HepG2 (cell line): Measurements from ENCODE around the gene RNF213. TPM values are rescaled to one million over a fixed set of nuclear protein-coding genes. Genes with fewer than 3 reads are reported as not detected.

Source experiments
- ATAC-seq: fragments of 200-7000 bp; cut with Tn5 transposase; 3 replicates; pipeline ENCODE4 v1.9.1; 2020; ENCODE audit warnings: mild to moderate bottlenecking, moderate library complexity
- BruUV-seq: library from RNA; stranded (reverse); fragments of 400-500 nt; replicated peaks from 2 replicates; lab custom pipeline; 2021; lab: Mats Ljungman, UMichigan
- CTCF ChIA-PET: fragments of 300-600 bp; formaldehyde crosslinking; extraction: SDS; loops from one replicate; lab custom pipeline; 2021; ENCODE audit warnings: low total read pairs, inconsistent platforms, low intra/inter-chr PET ratio; lab: Yijun Ruan, JAX
- POLR2A ChIA-PET: fragments of 350-600 bp; sonication (Branson Sonifier 250); formaldehyde crosslinking; loops from one replicate; lab custom pipeline; 2020; ENCODE audit warnings: antibody characterized with exemption, inconsistent platforms; lab: Yijun Ruan, JAX
- DNase-seq: peaks from one replicate; pipeline ENCODE4 v3.0.0-alpha.2; 2015; ENCODE audit warnings: low spot score
- FAIRE-seq: peaks from 3 replicates; lab custom pipeline; 2011; peaks lifted over from hg19 to GRCh38; lab: Jason Lieb, UNC
- H2AFZ ChIP-seq: one replicate; pipeline ENCODE4 v1.6.1; 2011; ENCODE audit warnings: low read length, inconsistent platforms
- H3K27ac ChIP-seq: fragments of 300-600 bp; 3 replicates; pipeline ENCODE4 v1.8.0; 2011; ENCODE audit warnings: mixed run types, mild to moderate bottlenecking, mixed read lengths, low read length, inconsistent platforms; ENCODE audit not compliant: insufficient read depth; ENCODE audit errors: extremely low read length
- H3K27me3 ChIP-seq, 2 experiments: fragments of 200-600 bp in 1 of 2; 2 replicates in 1 of 2; 3 replicates in 1 of 2; pipeline versions ENCODE4 v1.6.0 to v1.8.0; 2011; ENCODE audit warnings: low read length in 2 of 2, mild to moderate bottlenecking in 2 of 2, moderate library complexity in 2 of 2, inconsistent platforms in 1 of 2; ENCODE audit not compliant: insufficient read depth in 2 of 2, control insufficient read depth in 1 of 2
- H3K36me3 ChIP-seq, 2 experiments: fragments of 200-600 bp in 1 of 2; replicated peaks in 1 of 2; 2 replicates in 1 of 2; 3 replicates in 1 of 2; pipeline versions ENCODE4 v1.5.1 to v1.8.0; 2011; ENCODE audit warnings: low read length in 2 of 2, inconsistent platforms in 1 of 2; ENCODE audit not compliant: insufficient read depth in 2 of 2, control insufficient read depth in 1 of 2
- H3K4me1 ChIP-seq: 2 replicates; pipeline ENCODE4 v1.5.1; 2012; ENCODE audit warnings: low read length, inconsistent platforms; ENCODE audit not compliant: insufficient read depth
- H3K4me2 ChIP-seq: 2 replicates; pipeline ENCODE4 v1.6.0; 2011; ENCODE audit warnings: low read depth, low read length, inconsistent platforms
- H3K4me3 ChIP-seq, 3 experiments: fragments of 200-600 bp in 1 of 3; sonication (generic), shearing (Covaris generic) in 1 of 3; replicated peaks in 1 of 3; 2 replicates each; pipeline ENCODE4 v1.5.1; 2011 to 2016; ENCODE audit warnings: low read length in 3 of 3, inconsistent platforms in 2 of 3, low read depth in 2 of 3, mild to moderate bottlenecking in 2 of 3, control low read depth in 1 of 3, mixed read lengths in 1 of 3; ENCODE audit not compliant: insufficient read depth in 1 of 3
- H3K79me2 ChIP-seq: one replicate; pipeline ENCODE4 v1.6.1; 2011; ENCODE audit warnings: low read length, inconsistent platforms; ENCODE audit not compliant: insufficient read depth
- H3K9ac ChIP-seq: 2 replicates; pipeline ENCODE4 v1.6.0; 2011; ENCODE audit warnings: mild to moderate bottlenecking, low read depth, low read length, inconsistent platforms; ENCODE audit not compliant: insufficient read depth
- H3K9me3 ChIP-seq: 2 replicates; pipeline ENCODE4 v1.5.1; 2012; ENCODE audit warnings: mild to moderate bottlenecking, low read length
- H4K20me1 ChIP-seq: 2 replicates; pipeline ENCODE4 v1.6.0; 2011; ENCODE audit warnings: inconsistent platforms, mild to moderate bottlenecking, low read length, moderate library complexity; ENCODE audit not compliant: insufficient read depth
- ARID2 ChIP-seq: sonication (generic); formaldehyde crosslinking; IDR thresholded peaks from 2 replicates; pipeline ENCODE4 v1.8.1; 2022; ENCODE audit warnings: mild to moderate bottlenecking, missing genetic modification reagents, borderline replicate concordance
- BCL6 ChIP-seq: IDR thresholded peaks from 2 replicates; pipeline ENCODE4 v1.6.1; 2016; ENCODE audit warnings: missing genetic modification reagents, missing compliant biosample characterization
- CHCHD3 ChIP-seq: sonication (generic); formaldehyde crosslinking; IDR thresholded peaks from 2 replicates; pipeline ENCODE4 v1.8.0; 2022; ENCODE audit warnings: mild to moderate bottlenecking, missing genetic modification reagents, moderate library complexity
- E2F1 ChIP-seq: sonication (generic); formaldehyde crosslinking; IDR thresholded peaks from 2 replicates; pipeline ENCODE4 v1.5.0; 2020; ENCODE audit warnings: missing genetic modification reagents
- ELF4 ChIP-seq: sonication (generic); formaldehyde crosslinking; IDR thresholded peaks from 2 replicates; pipeline ENCODE4 v1.5.0; 2020; ENCODE audit warnings: missing genetic modification reagents, mild to moderate bottlenecking, moderate library complexity, borderline replicate concordance
- ISX ChIP-seq: sonication (generic); formaldehyde crosslinking; conservative IDR thresholded peaks from 2 replicates; pipeline ENCODE4 v1.5.0; 2020; ENCODE audit warnings: missing genetic modification reagents
- MXD4 ChIP-seq: IDR thresholded peaks from 2 replicates; pipeline ENCODE4 v1.6.1; 2016; ENCODE audit warnings: mild to moderate bottlenecking, missing biosample characterization, missing genetic modification reagents
- STAT5B ChIP-seq: sonication (generic); formaldehyde crosslinking; IDR thresholded peaks from 2 replicates; pipeline ENCODE4 v1.4.0; 2020; ENCODE audit warnings: missing genetic modification reagents
- YEATS2 ChIP-seq: sonication (generic); formaldehyde crosslinking; IDR thresholded peaks from 2 replicates; pipeline ENCODE4 v1.4.0; 2020; ENCODE audit warnings: missing genetic modification reagents, borderline replicate concordance
- ZNF44 ChIP-seq: sonication (generic); formaldehyde crosslinking; IDR thresholded peaks from 2 replicates; pipeline ENCODE4 v1.5.1; 2020; ENCODE audit warnings: mild to moderate bottlenecking, missing genetic modification reagents
- ZNF460 ChIP-seq: sonication (generic); formaldehyde crosslinking; IDR thresholded peaks from 2 replicates; pipeline ENCODE4 v1.5.1; 2020; ENCODE audit warnings: missing genetic modification reagents, mild to moderate bottlenecking, borderline replicate concordance
- ZNF674 ChIP-seq: sonication (generic); formaldehyde crosslinking; IDR thresholded peaks from 2 replicates; pipeline ENCODE4 v1.5.0; 2020; ENCODE audit warnings: low read depth, mild to moderate bottlenecking, missing genetic modification reagents
- ZNF784 ChIP-seq: sonication (generic); formaldehyde crosslinking; IDR thresholded peaks from 2 replicates; pipeline ENCODE4 v1.5.1; 2020; ENCODE audit warnings: missing genetic modification reagents, mild to moderate bottlenecking, borderline replicate concordance
- ZSCAN30 ChIP-seq: sonication (generic); formaldehyde crosslinking; IDR thresholded peaks from 2 replicates; pipeline ENCODE4 v1.5.0; 2020; ENCODE audit warnings: mild to moderate bottlenecking, missing genetic modification reagents
- WGBS: methylation state at CpG from one replicate; pipeline ENCODE4 v1.1.6; 2017; ENCODE audit warnings: low lambda C conversion rate; 5-methylcytosine and 5-hydroxymethylcytosine counted together
- in situ Hi-C: cut with HindIII; loops from 2 replicates; pipeline ENCODE4 v1.10.0; 2017; ENCODE audit warnings: low pct_unique_long_range_greater_than_20kb; ENCODE audit not compliant: extremely low pct_ligation_motif_present
- intact Hi-C: fragments of 100-400 bp; cut with micrococcal nuclease; formaldehyde crosslinking; loops from one replicate; pipeline ENCODE4 v1.10.0; 2022; ENCODE audit not compliant: unreplicated experiment
- polyA plus RNA-seq, 8 experiments: library from polyadenylated mRNA; depleted of rRNA in 3 of 8; stranded (reverse) in 7 of 8; unstranded in 1 of 8; fragments of >200 nt; fragmentation: Illumina TruSeq in 4 of 8; extraction: Trizol in 4 of 8; gene quantifications; 2 replicates each; pipeline versions ENCODE4 v1.2.1 to v1.2.3, GENCODE V29; 2011 to 2016; ENCODE audit warnings: low read depth in 4 of 8, missing spikeins in 1 of 8, mixed read lengths in 1 of 8; ENCODE audit not compliant: insufficient read depth in 1 of 8
- total RNA-seq, 5 experiments: library from RNA; depleted of rRNA; stranded (reverse); fragments of >200 nt; fragmentation: Illumina TruSeq; extraction: Trizol; gene quantifications; 2 replicates each; pipeline ENCODE4 v1.2.3, GENCODE V29; 2016; ENCODE audit warnings: low read depth in 1 of 5

Gene RNF213
- total and polyA plus RNA-seq, 2 of the 13 experiments (the other 11 are each of a cell fraction or from before 2014, with no cell fraction given) = 38.6 to 38.7 TPM

- no peaks in the 10 kb centered on the region for H4K20me1 ChIP-seq
- H3K36me3 ChIP-seq = peaks cover 18 to 54% of the 10 kb centered on the region in 2 experiments; a peak in 4 of 5 replicates
- no peak overlapping the region for H3K4me3 ChIP-seq
- BruUV-seq = no TSS peak
- POLR2A ChIA-PET = no interaction called here
- CTCF ChIA-PET = no interaction called here
- H3K79me2 ChIP-seq = no peaks in the 10 kb centered on the region
- H3K27ac ChIP-seq = no peak overlapping the region
- H3K9ac ChIP-seq = no peak overlapping the region
- H2AFZ ChIP-seq = no peak overlapping the region
- ATAC-seq = no peak
- 93% methylated on average over 1 of the region's 1 CpG for WGBS
- intact Hi-C loops = no loop called here
- H3K4me2 ChIP-seq = no peak overlapping the region
- TF ChIP-seq ARID2 (CRISPR knock-in tag) (no peak), ISX (CRISPR knock-in tag) (no peak), BCL6 (CRISPR knock-in tag) (no peak), ZNF674 (CRISPR knock-in tag) (no peak), CHCHD3 (CRISPR knock-in tag) (no peak), E2F1 (CRISPR knock-in tag) (no peak), ZNF784 (CRISPR knock-in tag) (no peak), YEATS2 (CRISPR knock-in tag) (no peak), ZNF460 (no peak), STAT5B (CRISPR knock-in tag) (no peak), ELF4 (CRISPR knock-in tag) (no peak), ZSCAN30 (CRISPR knock-in tag) (no peak), MXD4 (CRISPR knock-in tag) (no peak), ZNF44 (no peak)
- TF ChIP-seq, all 625 proteins: peak for 0
- no peak for DNase-seq
- Histone ChIP-seq H3K9me3 (no peaks in the 10 kb centered on the region), H3K4me1 (no peaks in the 10 kb centered on the region), H3K27me3 (no peaks in the 10 kb centered on the region)
- FAIRE-seq = no peak
- in situ Hi-C loops = no loop called here
Observed at GRCh38 chr17:80322864-80323263, 62.2 kb downstream of the RNF213 start.
